ENCODE results near the gene ZSWIM5.
"Not testable (repeated sequence)": the region's sequence is repeated elsewhere in the genome, so short reads cannot be mapped to it uniquely, and the experiment has no call there.

ZSWIM5 gene

GRCh38 chr1:45148209-45148825 lies 58.1 kb downstream of the ZSWIM5 start:
- no peak for DNase-seq (ENCODE audit: low read depth in 3 of 3, low spot score in 1 of 3)

GRCh38 chr1:45146833-45147232 lies 59.6 kb downstream of the ZSWIM5 start:
- DNase-seq (ENCODE audit: low read depth in 3 of 3, low spot score in 1 of 3) = no peak

GRCh38 chr1:45141247-45142003 lies 65.0 kb downstream of the ZSWIM5 start:
- DNase-seq (ENCODE audit: low read depth in 3 of 3, low spot score in 1 of 3) = no peak

GRCh38 chr1:45136984-45137383 lies 69.4 kb downstream of the ZSWIM5 start:
- DNase-seq (ENCODE audit: low read depth in 3 of 3, low spot score in 1 of 3) = no peak

GRCh38 chr1:45135316-45135715 lies 71.1 kb downstream of the ZSWIM5 start:
- DNase-seq (ENCODE audit: low read depth in 3 of 3, low spot score in 1 of 3) = no peak

- DNase-seq (ENCODE audit: low read depth in 3 of 3, low spot score in 1 of 3) = no peak
These were observed 71.9 kb downstream of the ZSWIM5 start for GRCh38 chr1:45134461-45134873.

- not testable (repeated sequence) for DNase-seq (ENCODE audit: low read depth in 3 of 3, low spot score in 1 of 3)
These were observed 73.7 kb downstream of the ZSWIM5 start for GRCh38 chr1:45132719-45133118.

GRCh38 chr1:45123358-45123757 lies 83.0 kb downstream of the ZSWIM5 start:
- DNase-seq (ENCODE audit: low read depth in 3 of 3, low spot score in 1 of 3) = no peak

- no peak for DNase-seq (ENCODE audit: low read depth in 3 of 3, low spot score in 1 of 3)
These were observed 83.7 kb downstream of the ZSWIM5 start for GRCh38 chr1:45122724-45123123.

- no peak for DNase-seq (ENCODE audit: low read depth in 3 of 3, low spot score in 1 of 3)
These were observed 88.6 kb downstream of the ZSWIM5 start for GRCh38 chr1:45117766-45118165.

- DNase-seq (ENCODE audit: low read depth in 3 of 3, low spot score in 1 of 3) = no peak
These were observed 89.6 kb downstream of the ZSWIM5 start for GRCh38 chr1:45116820-45117219.

- no peak for DNase-seq (ENCODE audit: low read depth in 3 of 3, low spot score in 1 of 3)
These were observed 90.1 kb downstream of the ZSWIM5 start for GRCh38 chr1:45116340-45116739.

- DNase-seq (ENCODE audit: low read depth in 3 of 3, low spot score in 1 of 3) = not testable (repeated sequence)
These were observed 91.2 kb downstream of the ZSWIM5 start for GRCh38 chr1:45115198-45115597.

GRCh38 chr1:45112661-45113060 lies 93.7 kb downstream of the ZSWIM5 start:
- DNase-seq (ENCODE audit: low read depth in 3 of 3, low spot score in 1 of 3) = no peak

GRCh38 chr1:45111239-45111638 lies 95.2 kb downstream of the ZSWIM5 start:
- DNase-seq (ENCODE audit: low read depth in 3 of 3, low spot score in 1 of 3) = no peak

GRCh38 chr1:45107782-45108181 lies 98.6 kb downstream of the ZSWIM5 start:
- no peak for DNase-seq (ENCODE audit: low read depth in 3 of 3, low spot score in 1 of 3)

GRCh38 chr1:45106864-45107263 lies 99.5 kb downstream of the ZSWIM5 start:
- not testable (repeated sequence) for DNase-seq (ENCODE audit: low read depth in 3 of 3, low spot score in 1 of 3)

- DNase-seq (ENCODE audit: low read depth in 3 of 3, low spot score in 1 of 3) = not testable (repeated sequence)
These were observed 100.3 kb downstream of the ZSWIM5 start for GRCh38 chr1:45106156-45106545.

- DNase-seq (ENCODE audit: low read depth in 3 of 3, low spot score in 1 of 3) = not testable (repeated sequence)
These were observed 100.8 kb downstream of the ZSWIM5 start for GRCh38 chr1:45105486-45106155.

- no peak for DNase-seq (ENCODE audit: low read depth in 3 of 3, low spot score in 1 of 3)
These were observed 102.9 kb downstream of the ZSWIM5 start for GRCh38 chr1:45103534-45103933.

- DNase-seq (ENCODE audit: low read depth in 3 of 3, low spot score in 1 of 3) = no peak
These were observed 104.5 kb downstream of the ZSWIM5 start for GRCh38 chr1:45101947-45102346.

- DNase-seq (ENCODE audit: low read depth in 3 of 3, low spot score in 1 of 3) = not testable (repeated sequence)
These were observed 104.9 kb downstream of the ZSWIM5 start for GRCh38 chr1:45101528-45101927.
